ENCODE measurements around the gene PELI3. TPM values are rescaled to one million over a fixed set of nuclear protein-coding genes. Genes with fewer than 3 reads are reported as not detected.

The PELI3 gene
- total and polyA plus RNA-seq, 10 of the 15 experiments (the other 5 are each of a cell fraction or from before 2014, with no cell fraction given), result 0.14 to 1.5 (median 0.66) TPM

DNA sequence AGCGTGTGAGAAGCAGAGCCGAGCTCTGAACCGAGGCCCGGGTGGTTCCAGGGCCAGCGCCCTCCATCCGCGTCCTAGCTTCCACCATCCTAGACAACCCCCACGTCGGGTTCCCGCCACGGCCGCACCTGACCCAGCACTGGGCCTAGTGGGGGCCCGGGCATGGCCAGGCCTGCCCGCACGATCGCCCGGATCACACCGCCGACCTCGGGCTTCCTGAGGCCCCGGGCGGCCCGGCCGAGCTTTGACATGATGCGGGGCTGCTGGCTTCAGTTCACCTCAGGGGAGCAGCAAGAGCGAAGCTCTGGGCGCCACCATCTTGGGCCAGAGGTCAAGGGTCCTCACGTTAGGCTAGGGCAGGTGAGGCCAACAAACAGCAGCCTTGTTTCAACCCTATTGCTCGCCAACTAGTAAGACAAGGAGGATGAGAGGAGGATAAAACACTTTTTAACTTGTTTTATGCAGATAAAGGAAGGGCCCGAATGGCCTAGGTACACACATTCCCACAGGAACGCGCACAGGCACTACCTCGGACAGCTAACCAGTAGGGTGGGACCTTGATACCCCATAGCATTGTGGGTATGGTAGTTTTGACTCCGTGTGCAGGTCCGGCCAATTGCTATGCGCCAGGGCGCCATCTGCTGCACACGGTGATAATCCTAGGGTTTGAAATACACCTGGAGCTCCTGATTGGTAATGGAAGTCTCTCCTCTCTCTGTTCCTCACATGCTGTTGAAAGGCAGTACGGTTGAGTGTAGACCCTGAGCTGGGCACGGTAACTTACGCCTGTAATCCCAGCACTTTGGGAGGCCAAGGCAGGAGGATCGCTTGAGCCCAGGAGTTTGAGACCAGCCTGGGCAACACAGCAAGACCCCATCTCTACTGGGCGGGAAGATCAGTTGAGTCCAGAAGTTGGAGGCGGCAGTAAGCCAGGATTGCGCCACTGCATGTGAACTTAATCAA, 27.9 kb upstream of the PELI3 start, which contains the start of gene MRPL11 (continued):
- TF ChIP-seq CHD2 (IDR thresholded peaks at IDR 0.05; ENCODE audit: borderline replicate concordance, low read depth, low read length), result no peak; the same call in 1 of the 2 replicates
- TF ChIP-seq RELA (IDR thresholded peaks at IDR 0.05; ENCODE audit: borderline replicate concordance, partially characterized antibody), result peak; percentile 65
- no peak for TF ChIP-seq CHD1 (IDR thresholded peaks at IDR 0.05; ENCODE audit: low read depth, low read length)
- TF ChIP-seq ZNF687 (IDR thresholded peaks at IDR 0.05), result 0 out of 2 replicates have a peak, but pooled peaks have one; percentile 31
- peak; percentile 99 for TF ChIP-seq RELB (IDR thresholded peaks at IDR 0.05; ENCODE audit: low read depth)
- TF ChIP-seq SP1 (IDR thresholded peaks at IDR 0.05; ENCODE audit: low read depth, low read length), result peak; percentile 53
- peak; percentile 66 to 91 (median 87) for TF ChIP-seq CTCF (IDR thresholded peaks at IDR 0.05 in 2 of 3, conservative IDR thresholded peaks at IDR 0.05 in 1 of 3; ENCODE audit: control insufficient read depth in 2 of 3, extremely low read depth in 1 of 3, insufficient read depth in 1 of 3, low read depth in 3 of 3, low read length in 3 of 3)
- TF ChIP-seq CREB1 (IDR thresholded peaks at IDR 0.05; ENCODE audit: low read depth), result peak; percentile 67
- TF ChIP-seq RB1 (IDR thresholded peaks at IDR 0.05; ENCODE audit: borderline replicate concordance), result peak; percentile 94; the same call in 1 of the 2 replicates
- peak; percentile 87 for TF ChIP-seq NKRF (conservative IDR thresholded peaks at IDR 0.05)
- TF ChIP-seq, protein P1, sequence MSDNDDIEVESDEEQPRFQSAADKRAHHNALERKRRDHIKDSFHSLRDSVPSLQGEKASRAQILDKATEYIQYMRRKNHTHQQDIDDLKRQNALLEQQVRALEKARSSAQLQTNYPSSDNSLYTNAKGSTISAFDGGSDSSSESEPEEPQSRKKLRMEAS (IDR thresholded peaks at IDR 0.05; ENCODE audit: low read depth, low read length), result peak; percentile 42; the same call in 1 of the 2 replicates
- TF ChIP-seq, protein P2, sequence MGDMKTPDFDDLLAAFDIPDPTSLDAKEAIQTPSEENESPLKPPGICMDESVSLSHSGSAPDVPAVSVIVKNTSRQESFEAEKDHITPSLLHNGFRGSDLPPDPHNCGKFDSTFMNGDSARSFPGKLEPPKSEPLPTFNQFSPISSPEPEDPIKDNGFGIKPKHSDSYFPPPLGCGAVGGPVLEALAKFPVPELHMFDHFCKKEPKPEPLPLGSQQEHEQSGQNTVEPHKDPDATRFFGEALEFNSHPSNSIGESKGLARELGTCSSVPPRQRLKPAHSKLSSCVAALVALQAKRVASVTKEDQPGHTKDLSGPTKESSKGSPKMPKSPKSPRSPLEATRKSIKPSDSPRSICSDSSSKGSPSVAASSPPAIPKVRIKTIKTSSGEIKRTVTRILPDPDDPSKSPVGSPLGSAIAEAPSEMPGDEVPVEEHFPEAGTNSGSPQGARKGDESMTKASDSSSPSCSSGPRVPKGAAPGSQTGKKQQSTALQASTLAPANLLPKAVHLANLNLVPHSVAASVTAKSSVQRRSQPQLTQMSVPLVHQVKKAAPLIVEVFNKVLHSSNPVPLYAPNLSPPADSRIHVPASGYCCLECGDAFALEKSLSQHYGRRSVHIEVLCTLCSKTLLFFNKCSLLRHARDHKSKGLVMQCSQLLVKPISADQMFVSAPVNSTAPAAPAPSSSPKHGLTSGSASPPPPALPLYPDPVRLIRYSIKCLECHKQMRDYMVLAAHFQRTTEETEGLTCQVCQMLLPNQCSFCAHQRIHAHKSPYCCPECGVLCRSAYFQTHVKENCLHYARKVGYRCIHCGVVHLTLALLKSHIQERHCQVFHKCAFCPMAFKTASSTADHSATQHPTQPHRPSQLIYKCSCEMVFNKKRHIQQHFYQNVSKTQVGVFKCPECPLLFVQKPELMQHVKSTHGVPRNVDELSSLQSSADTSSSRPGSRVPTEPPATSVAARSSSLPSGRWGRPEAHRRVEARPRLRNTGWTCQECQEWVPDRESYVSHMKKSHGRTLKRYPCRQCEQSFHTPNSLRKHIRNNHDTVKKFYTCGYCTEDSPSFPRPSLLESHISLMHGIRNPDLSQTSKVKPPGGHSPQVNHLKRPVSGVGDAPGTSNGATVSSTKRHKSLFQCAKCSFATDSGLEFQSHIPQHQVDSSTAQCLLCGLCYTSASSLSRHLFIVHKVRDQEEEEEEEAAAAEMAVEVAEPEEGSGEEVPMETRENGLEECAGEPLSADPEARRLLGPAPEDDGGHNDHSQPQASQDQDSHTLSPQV (IDR thresholded peaks at IDR 0.05), result peak; percentile 93

Data from GM12878 (cell line).